ENCODE results near the gene ISCA2. TPM values are rescaled to one million over a fixed set of nuclear protein-coding genes. Genes with fewer than 3 reads are reported as not detected.
"Not testable (repeated sequence)": the region's sequence is repeated elsewhere in the genome, so short reads cannot be mapped to it uniquely, and the experiment has no call there.

ISCA2 gene
- polyA plus RNA-seq, 3 donors = 41.3 to 46.8 (median 42.9) TPM

DNA sequence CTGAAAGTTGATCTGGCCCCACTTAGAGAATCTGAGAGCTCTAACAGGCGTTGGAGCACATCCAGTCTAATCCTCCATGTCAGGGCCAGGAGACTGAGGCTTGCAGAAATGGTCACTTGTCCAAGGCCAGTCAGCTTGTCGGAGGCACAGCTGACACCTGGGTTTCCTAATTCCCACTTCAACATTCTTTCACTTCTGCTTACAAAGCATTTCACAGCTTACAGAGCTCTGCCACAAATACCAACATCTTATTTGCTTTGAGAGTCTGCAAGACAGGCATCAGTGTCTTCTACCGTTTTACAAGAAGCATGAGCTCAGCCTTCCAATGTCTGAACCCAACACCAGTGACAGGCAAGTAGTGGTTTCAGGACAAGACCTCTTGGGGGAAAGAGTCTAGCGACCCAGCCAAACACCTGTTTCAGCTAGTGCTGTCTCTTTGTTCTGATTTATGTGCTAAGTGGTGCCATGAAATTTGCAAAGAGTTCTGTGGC is 31.8 kb downstream of the ISCA2 start:
- DNase-seq (ENCODE audit: low read depth in 3 of 3, low spot score in 2 of 3) = no peak

GRCh38 chr14:74526854-74527585 is 33.5 kb downstream of the ISCA2 start:
- DNase-seq (ENCODE audit: low read depth in 3 of 3, low spot score in 2 of 3) = no peak

GRCh38 chr14:74527736-74528280 is 34.2 kb downstream of the ISCA2 start:
- no peak for DNase-seq (ENCODE audit: low read depth in 3 of 3, low spot score in 2 of 3)

DNA sequence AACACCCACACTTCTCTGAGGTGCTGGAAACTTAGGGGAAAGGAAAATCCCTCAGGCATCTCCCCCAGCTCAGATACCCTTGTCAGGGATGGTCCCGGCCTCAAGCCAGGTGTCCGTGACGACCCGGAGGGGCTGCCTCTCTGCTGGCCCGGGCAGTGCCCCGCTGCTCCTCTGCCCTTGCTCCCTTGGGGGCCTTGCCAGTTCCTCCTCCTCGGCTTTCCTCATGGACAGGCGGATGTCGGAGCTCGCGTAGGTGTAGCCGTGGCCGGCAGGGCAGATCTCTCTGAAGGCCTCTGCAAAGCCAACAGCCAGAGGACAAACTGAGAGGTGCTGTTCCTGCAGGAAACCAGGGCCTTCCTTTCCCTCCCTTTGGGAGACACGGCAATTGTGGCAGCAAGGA is 34.8 kb downstream of the ISCA2 start:
- no peak for DNase-seq (ENCODE audit: low read depth in 3 of 3, low spot score in 2 of 3)

- no peak for DNase-seq (ENCODE audit: low read depth in 3 of 3, low spot score in 2 of 3)
Observed at GRCh38 chr14:74528886-74529285, 35.3 kb downstream of the ISCA2 start.

GRCh38 chr14:74531006-74531405 is 37.4 kb downstream of the ISCA2 start:
- no peak for DNase-seq (ENCODE audit: low read depth in 3 of 3, low spot score in 2 of 3)

DNA sequence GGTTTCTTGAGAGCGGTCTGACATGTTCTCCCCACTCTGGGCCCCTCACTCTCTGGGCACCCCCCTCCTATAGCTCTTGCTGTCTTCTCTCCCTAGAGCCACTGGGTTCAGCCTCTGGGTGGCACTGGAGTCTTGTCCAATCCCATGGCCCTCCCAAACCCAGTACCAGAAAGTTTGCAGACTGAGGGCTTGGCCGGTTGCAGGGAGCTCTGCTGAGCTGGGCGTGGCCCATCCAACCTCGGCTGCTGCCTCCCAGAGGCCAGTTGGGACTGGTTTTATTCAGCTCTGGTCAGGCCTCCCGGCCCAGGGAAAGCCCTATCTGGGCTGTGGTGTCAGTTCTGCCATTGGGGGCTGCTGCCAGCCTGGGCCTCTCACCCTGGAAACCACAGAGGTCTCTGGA is 37.9 kb downstream of the ISCA2 start:
- no peak for DNase-seq (ENCODE audit: low read depth in 3 of 3, low spot score in 2 of 3)

DNA sequence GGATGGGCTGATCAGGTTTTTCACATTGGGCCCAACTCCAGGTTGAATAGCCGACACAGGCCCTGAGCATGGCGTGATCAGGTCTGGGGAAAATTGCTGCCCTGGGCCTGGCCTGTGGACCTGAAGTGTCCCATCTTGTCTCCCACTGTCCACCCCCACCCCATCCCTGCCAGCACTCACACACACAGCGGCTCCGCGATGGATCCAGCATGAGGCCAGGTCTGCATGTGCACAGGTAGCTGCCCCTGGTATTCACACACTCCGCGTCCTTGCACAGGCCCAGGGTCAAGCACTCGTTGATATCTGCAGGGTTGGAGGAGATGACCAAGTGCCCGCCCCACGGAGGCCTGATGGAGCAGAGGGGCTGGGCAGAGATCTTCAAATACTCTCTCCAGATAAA is 38.7 kb downstream of the ISCA2 start:
- DNase-seq (ENCODE audit: low read depth in 3 of 3, low spot score in 2 of 3) = no peak

GRCh38 chr14:74533576-74533975 is 40.0 kb downstream of the ISCA2 start:
- DNase-seq (ENCODE audit: low read depth in 3 of 3, low spot score in 2 of 3) = no peak

- no peak for DNase-seq (ENCODE audit: low read depth in 3 of 3, low spot score in 2 of 3)
Observed at GRCh38 chr14:74535756-74536325, 42.3 kb downstream of the ISCA2 start.

GRCh38 chr14:74536336-74536735 is 42.8 kb downstream of the ISCA2 start:
- DNase-seq (ENCODE audit: low read depth in 3 of 3, low spot score in 2 of 3) = not testable (repeated sequence)

- no peak for DNase-seq (ENCODE audit: low read depth in 3 of 3, low spot score in 2 of 3)
Observed at GRCh38 chr14:74538411-74539391, 45.1 kb downstream of the ISCA2 start.

GRCh38 chr14:74539503-74539902 is 45.9 kb downstream of the ISCA2 start:
- DNase-seq (ENCODE audit: low read depth in 3 of 3, low spot score in 2 of 3) = no peak

- DNase-seq (ENCODE audit: low read depth in 3 of 3, low spot score in 2 of 3) = no peak
Observed at GRCh38 chr14:74541225-74541624, 47.7 kb downstream of the ISCA2 start.

- DNase-seq (ENCODE audit: low read depth in 3 of 3, low spot score in 2 of 3) = no peak
Observed at GRCh38 chr14:74542056-74542685, 48.6 kb downstream of the ISCA2 start.

DNA sequence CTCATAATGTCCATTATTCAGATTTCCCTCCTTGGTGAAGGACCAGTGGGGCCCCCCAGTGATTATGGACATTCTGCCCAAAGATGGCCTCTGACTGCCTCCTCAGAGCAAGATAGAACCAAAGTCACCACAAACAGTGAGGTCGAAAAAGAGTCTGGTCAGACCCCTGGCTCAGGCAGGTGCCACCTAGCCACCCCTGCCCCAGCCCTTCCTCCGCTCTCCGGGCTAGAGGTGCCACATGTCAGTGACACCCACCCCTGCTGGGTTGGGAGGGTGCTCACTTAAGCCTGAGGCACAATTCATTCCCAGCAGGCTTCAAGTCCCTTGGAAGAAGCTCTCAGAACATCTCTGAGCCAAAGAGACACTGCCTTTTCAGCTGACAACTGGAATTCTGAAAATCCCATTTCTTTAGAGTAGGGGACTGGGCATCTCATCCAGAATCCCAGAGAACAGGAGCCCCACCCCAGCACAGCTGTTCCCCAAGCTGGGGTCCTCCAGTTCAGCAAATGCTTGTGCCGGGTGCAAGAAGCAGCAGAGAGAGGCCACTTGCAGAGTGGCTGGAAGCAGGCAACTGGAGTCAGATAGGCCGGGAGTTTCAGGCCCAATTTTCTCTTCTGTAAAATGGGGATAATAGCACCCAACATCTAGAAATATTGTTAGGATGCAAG is 50.3 kb downstream of the ISCA2 start:
- no peak for DNase-seq (ENCODE audit: low read depth in 3 of 3, low spot score in 2 of 3)

- no peak for DNase-seq (ENCODE audit: low read depth in 3 of 3, low spot score in 2 of 3)
Observed at GRCh38 chr14:74545386-74545785, 51.8 kb downstream of the ISCA2 start.

GRCh38 chr14:74546416-74546815 is 52.9 kb downstream of the ISCA2 start:
- no peak for DNase-seq (ENCODE audit: low read depth in 3 of 3, low spot score in 2 of 3)
